ENCODE results near the gene BACH2.
"Not testable (repeated sequence)": the region's sequence is repeated elsewhere in the genome, so short reads cannot be mapped to it uniquely, and the experiment has no call there.

Gene BACH2

DNA sequence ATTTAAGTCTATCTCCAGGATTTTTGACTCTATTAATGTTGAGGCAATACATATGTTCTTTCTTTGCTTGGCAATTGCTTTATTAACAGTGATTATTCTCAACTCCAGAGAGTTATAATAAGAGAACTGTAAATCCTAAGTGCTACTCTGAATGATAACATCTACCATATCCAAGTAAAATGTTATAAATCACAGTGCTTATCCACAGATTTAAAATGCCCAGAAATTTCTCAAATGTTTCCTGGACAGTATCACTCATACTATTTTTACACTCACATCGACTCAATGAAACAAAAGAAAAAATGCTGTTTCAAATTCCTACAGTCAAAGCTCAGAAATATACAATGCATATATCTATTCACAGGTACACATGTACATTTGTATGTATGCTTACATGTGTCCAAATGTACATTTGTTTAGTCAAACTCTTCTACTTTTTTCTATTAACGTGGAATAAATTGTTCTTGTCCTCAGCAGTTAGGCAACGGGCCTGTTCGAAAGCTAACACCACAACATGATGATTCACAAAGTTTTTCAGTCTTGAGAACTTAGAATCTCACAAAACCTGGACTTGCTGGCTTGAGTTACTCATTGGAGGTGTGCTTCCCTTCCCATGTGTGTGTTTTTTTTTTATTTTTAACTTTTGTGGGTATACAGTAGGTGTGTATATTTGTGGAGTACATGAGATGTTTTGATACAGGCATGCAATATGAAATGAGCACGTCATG, 209.4 kb downstream of the BACH2 start:
- DNase-seq, result no peak

DNA sequence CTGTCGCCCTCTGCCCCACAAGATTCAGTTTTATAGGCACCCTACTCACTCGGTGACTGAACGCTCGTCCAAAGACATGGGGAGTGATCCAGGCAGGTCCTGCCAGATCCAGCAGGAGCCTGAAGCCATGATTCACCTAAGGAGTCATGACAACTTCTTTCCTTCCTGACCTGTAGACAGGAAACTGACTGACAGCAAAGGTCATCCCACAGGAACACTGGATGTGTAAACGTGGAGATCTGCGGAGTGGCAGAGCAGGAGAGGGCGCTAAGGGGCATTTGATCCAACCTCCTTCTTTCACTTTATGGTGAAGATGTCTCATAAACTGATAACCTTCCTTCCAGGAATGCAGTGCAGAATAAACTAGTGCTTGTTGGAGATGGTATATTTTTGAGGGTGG, 210.1 kb downstream of the BACH2 start:
- no peak for DNase-seq

DNA sequence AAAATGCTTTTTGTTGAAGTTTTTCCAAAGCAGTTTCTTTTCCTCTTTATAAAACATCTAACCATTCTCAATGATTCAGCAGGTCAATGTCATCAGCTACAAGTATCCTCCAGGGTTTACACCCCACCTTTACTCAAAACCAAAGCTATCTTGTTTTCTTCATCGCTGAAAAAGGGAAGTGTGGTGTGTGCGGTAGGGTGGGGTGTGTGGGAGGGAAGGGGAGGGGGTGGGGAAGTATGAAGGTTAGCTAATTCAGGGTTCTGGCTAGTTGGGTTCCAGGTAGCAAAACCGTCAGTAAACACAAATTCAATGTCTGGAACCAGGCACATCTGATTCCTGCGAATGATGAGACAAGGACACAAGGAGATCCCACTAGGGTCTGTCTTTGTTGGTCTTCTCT, 212.8 kb downstream of the BACH2 start:
- no peak for DNase-seq

DNA sequence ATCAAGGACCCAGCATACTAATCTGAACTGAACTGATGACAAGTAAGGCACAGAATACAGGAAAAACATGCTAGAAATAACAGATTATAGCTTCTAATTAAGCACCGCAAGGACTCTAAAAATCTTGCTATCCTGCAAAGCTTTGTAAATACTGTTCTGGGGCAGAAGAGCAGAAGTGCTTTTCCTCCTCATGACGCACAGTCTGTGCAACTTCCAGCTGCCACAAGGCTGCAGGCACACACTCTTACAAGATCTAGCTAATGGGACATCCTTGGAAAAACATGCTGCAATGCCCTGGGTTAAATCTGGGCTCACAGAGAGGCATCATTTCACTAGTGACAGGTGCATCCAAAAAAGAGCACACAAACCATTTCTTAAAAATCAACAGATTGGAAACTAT, 213.8 kb downstream of the BACH2 start:
- no peak for DNase-seq

DNA sequence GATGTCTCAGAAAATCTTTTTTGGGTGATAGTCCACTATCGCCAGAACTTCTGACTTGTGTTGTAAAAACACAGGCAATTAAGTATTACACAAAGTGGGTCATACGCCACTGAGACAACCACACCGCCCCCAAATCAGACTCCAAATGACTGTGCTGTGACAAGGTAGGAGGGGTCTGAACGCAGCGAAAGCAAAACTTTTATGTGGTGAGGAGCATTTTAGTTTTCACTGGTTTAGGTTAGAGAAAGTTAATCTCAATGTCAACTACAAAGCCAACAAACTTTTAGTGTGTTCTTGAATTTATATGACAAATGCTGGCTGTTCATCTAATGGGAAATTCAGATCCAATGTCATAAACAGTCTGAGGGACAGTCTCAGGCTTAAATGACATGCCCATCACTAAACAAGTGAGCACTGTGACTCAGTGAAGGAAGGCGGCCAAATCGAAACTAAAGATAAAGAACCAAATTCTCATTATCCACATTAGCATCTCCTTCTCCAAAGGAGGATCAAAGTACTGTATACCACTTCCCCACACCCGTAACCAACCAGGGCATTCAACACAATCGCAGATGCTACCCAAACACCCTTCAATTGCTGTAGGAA, 215.7 kb downstream of the BACH2 start:
- no peak for DNase-seq

DNA sequence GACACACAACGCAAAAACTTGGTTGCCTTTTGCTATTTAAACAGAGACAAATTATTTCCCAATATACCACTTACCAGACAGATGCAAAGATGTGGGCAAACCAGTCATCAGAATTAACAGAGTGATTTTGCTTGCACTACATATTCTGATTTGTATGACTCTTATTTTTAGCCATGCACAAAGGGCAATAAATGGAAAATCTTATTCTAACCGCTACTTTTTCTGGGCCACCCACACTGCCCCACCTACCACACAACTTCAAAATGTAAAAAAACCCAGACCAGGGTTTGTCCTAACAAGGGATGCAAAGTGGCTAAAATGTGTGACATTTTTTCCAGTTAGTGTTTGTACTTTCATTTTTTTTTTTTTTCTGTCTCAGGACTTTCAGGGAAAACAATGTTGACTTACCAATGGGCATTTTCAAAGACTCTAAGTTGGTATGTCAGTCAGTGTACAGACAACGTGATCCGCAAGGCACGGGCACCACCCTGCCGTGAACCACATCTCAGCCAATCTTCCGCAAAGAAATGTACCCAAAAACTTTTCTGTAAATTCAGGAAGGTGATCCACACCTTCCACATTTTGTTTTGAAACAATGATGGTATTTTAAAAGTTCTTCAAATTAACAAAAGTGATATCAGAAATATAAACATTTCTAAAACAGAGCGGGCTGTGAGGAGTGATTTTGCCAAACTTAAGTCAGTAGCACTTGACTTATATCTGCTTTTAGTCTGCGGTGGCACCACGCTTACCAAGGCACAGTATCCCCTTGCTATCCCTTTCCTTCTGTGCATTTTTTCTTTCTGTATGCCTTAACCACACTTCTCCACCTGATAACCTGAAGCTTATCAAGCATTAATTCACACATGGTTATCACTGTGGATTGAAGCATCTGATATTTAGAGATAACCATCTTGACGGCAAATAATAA, 216.8 kb downstream of the BACH2 start:
- DNase-seq, result no peak

DNA sequence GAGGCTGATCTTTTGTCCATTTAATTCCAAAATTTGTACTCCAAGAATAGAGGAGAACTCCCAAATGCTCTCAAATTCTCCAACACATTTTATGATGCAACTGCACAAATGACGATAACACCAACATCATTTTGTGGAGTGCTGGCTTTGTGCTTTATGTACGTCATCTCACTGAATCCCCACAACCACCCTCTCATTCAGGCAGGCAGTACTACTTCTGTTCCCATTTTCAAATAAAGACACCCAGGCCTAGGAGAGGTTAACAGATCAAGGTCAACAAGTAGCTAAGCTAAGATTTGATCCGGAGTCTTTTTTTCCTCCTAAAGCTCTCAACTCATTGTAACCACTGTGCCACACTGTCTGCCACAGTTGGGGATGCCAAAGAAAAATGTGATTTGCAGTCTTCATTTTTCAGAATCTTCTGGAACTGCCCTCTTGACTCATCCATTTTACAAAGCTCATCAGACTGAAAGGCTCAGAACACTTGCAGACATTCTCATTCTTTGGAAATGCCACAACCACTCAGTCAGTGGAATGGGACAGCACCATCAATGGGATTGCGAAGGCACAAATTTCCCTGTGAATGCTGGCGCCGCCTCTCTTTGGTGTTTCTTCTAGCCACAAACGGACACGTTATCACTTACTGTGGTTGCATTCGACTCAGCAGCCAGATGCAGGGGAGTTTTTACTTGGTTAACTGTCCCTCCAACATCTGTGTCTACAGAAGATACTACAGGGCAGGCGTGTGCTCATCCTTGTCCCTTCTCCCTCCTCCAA, 217.9 kb downstream of the BACH2 start:
- DNase-seq, result no peak

DNA sequence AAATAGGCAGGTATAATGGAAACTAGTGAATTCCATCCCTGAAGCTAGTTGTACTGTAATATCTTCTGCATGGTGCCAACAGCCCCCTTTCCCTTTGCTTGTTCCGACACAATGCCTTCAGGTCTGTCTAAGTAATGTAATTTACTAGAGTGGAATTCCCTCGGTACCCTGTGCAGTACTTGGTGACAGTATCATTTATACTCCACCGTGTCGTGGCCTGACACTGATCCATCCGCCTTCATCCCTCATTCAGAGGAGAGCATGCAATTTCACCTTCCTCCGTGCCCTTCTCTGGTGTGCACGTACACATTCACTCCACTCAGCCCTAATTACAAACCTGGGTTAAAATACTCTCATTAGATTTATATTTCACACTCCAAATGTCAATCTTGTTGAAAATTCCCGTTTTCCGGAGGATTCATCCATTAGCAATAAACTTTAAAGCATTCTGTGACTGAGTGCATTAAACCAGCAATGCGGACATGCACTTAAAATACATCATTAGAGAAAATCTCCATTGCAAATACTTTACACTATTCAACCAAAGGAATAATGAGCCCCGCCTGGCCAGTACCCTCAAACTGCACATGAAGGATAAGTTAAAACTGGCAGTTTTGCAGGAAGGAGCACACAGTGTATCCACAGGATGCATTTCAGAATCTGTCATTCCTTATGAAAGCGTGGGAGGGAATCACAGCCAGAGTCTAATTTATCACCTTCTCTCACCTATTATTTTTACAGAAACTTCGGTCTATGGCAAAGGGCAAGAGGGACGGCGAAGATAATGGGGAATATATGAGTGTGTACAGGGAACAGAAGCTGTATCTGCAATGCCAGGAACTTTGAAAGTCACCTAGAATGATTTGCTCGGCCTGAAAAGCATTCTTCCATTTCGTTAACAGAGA, 219.9 kb downstream of the BACH2 start:
- no peak for DNase-seq

DNA sequence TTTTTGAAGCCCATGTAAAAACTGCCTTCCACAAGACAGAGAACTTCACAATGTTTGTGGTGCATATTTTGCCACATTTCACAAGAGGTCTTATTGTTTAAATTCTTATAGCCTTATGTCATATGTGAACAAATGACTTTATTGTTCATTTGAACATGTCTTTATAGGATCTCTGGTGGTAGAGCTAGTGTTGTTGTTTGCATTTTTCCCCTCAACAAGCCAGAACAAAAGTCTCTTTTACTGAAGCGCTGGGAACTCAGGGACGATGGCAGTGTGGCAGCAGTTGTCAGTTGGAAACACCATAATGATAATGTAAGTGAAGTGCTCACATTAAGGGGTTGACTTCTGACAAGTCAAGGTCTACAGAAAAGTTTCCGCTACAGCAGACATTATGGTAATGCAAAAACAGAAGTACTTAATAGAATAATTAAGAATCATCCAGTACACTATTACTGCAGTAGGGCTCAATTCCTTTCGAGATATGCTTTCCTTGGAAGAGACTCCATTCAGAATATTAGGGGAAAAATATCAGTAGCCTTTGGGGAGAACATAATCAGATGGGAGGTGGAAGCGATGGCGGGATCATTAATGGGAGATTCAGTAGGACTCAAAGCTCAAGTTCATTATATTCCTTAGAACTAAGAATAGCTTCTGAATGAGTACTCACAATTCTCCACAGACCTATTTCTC, 222.3 kb downstream of the BACH2 start:
- no peak for DNase-seq

DNA sequence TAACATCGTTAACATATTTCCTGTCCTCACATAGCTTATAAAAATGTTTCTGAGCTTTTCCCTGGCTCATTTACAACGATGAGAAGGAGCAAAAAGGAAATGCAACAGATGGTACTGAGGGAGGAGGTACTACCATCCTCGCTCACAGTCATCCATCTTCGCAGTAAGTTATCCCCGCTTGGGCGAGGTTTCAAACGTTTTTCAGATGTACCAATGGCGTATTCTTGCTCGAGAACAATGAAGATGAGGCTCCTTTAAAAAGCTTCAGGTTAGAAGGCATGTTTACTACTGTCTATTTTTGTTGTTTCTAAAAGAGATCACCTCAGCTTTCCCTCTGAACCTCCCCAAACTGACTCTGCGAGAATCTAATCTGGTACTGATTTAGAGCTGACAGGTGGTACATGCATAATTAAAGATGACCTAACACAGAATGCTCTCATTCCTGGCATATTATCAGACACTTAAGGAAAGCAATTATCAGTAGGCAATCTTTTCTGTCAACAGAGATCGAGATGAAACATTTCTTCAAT, 223.6 kb downstream of the BACH2 start:
- DNase-seq, result no peak

DNA sequence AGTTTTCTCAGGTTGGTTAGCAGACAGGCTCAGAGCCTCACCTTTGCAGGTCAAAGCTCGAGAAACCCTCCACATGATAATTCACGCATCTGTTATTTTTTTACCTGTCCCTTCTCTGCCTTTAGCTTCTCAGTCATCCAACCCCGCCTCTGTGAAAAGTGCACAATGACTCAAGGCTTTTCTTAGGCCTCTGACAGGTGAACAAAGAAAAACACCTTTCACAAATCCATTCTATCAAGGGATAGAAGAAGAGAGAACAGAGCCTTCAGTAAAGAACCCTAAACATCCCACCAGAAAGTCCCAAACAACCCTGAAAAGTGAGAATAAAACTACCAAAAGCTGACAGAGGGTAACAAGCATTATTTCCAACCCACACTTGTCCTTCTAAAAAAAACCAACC, 224.1 kb downstream of the BACH2 start:
- DNase-seq, result no peak

DNA sequence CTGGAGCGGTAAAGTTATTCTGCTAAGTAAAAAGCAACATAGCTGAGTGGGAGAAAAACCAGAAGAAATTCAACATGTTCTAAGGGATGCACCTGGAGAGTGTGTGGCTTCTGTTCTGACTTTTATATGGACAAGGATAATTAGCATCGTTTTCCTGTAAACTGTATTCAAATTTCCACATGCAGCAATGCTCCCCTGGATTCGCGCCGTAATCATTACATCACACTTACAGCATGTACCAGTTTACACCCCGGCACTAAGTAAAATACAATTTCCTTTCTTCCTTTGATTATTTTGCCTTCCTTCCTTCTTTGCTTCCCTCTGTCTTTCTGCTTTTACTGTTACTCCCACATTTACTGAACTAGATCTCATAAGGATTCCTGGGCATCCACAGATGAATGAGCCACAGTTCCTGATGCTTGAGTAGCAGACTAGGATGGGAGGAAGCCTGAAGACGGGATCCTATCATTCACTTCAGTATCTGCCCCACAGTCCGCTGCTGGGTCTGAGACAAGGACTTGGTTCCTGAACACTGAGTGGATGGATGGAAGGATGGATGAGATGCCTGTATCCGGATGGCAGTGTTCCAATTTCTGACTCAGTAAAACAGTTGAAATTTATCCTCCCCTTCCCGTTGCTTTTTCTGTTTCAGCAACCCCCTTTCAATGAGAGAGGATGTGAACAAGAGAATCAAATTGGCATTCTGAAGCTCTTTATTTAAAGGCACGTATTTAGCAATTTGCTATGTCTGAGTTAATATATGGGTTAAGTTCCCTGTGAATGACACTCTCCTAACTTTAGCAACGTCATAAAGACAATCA, 227.7 kb downstream of the BACH2 start:
- DNase-seq, result no peak

DNA sequence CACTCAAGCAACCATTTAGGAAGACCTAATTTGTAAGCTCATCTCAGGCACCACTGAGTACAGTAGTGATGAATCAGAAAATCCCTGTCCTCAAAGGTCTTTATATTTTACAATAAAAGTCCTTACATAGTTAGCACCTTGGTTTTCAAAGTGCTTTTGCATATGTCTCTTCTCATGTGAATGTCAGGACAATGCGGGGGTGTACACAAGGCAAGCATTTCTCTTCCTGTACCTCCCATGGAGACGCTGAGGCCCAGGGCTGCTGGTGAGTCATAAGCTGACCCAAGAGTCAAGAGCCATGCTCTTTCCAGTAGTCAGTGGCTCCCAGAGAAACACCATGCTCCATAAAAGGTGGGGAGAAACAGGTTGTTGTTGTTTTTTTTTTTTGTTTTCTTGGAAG, 228.4 kb downstream of the BACH2 start:
- no peak for DNase-seq

DNA sequence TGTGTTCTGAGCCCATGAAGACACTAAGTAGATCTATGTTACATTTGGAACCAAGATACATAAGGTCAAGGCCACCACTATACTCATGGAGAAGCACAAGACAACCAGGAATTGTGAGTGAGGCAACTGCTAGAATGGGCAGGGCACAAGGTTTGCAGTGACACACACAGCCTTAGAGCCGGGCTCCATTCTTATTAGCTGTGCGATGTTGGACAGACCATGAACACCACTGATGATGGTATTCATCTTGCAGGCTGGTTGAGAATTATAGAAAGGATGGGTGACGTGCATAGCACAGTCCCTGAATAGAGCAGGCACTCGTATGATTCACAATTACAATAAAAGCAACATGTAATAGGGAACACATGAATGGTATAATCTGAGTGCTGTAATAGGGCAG, 229.9 kb downstream of the BACH2 start:
- DNase-seq, result no peak

DNA sequence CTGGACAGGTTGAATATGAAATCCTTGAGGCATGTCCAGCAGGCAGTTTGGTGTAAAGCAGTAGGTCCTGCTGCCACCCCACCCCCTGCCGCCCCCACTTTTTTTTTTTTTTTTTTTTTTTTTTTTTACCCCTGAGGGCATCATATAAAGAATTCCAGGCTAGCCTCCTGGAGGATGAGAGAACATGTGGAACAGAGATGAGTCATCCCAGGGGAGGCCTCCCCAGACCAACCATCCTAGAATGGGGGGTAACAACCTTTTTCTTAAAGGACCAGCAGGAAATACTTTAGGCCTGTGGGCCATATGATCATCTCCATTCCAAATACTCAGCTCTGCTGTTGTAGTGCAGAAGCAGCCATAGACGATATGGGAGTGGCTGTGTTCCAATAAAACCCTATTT, 231.5 kb downstream of the BACH2 start:
- no peak for DNase-seq

DNA sequence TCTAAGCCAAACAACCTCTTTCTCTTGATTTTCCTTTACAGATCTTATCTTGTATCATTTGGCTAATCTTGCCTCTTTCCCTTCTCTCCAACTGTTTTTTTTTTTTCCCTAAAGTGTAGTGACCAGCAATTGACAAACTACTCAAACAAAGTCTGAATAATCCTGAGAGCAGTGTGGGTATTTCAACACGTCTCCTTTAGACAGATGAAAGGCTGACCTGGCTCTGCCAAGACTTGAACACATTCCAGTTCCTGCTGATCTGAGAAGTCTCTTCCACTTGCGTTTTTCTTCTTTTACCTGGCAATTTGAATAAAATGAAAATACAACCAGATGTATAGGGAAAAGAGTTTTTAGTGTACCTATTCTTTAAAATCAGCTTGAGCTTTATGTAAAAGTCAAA, 234.0 kb downstream of the BACH2 start:
- DNase-seq, result no peak

DNA sequence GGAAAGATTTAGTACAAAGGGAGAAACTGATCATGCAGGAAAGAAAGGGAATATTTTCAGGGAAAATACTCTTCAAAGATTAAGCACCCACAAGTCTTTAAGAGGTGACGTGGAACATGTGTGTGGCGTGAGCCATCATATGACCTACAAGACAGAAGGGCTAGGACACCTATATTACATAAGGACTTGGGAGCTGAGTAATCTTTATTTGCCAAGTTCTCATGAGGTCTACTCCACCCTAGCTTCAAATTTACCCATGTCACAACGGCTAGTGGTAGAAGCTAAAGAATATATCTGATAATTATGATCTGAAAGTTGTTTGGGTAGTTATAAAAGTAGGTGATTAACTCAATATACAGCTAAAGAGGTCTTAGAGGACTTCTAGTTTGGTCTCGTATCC, 234.6 kb downstream of the BACH2 start:
- DNase-seq, result no peak

DNA sequence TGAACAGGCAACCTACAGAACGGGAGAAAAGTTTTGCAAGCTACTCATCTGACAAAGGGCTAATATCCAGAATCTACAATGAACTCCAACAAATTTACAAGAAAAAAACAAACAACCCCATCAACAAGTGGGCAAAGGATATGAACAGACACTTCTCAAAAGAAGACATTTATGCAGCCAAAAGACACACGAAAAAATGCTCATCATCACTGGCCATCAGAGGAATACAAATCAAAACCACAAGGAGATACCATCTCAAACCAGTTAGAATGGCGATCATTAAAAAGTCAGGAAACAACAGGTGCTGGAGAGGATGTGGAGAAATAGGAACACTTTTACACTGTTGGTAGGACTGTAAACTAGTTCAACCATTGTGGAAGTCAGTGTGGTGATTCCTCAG, 237.5 kb downstream of the BACH2 start:
- not testable (repeated sequence) for DNase-seq

DNA sequence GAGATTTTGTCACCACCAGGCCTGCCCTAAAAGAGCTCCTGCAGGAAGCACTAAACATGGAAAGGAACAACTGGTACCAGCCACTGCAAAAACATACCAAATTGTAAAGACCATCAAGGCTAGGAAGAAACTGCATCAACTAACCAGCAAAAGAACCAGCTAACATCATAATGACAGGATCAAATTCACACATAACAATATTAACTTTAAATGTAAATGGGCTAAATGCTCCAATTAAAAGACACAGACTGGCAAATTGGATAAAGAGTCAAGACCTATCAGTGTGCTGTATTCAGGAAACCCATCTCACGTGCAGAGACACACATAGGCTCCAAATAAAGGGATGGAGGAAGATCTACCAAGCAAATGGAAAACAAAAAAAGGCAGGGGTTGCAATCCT, 240.7 kb downstream of the BACH2 start:
- DNase-seq, result not testable (repeated sequence)

DNA sequence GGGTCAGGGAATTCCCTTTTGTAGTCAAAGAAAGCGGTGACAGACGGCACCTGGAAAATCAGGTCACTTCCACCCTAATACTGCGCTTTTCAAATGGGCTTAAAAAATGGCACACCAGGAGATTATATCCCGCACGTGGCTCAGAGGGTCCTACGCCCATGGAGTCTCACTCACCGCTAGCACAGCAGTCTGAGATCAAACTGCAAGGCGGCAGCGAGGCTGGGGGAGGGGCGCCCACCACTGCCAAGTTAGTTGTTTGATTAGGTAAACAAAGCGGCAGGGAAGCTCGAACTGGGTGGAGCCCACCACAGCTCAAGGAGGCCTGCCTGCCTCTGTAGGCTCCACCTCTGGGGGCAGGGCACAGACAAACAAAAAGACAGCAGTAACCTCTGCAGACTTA, 242.4 kb downstream of the BACH2 start:
- DNase-seq, result not testable (repeated sequence)
